ENCODE data around the gene TTC21A.

Gene TTC21A

DNA sequence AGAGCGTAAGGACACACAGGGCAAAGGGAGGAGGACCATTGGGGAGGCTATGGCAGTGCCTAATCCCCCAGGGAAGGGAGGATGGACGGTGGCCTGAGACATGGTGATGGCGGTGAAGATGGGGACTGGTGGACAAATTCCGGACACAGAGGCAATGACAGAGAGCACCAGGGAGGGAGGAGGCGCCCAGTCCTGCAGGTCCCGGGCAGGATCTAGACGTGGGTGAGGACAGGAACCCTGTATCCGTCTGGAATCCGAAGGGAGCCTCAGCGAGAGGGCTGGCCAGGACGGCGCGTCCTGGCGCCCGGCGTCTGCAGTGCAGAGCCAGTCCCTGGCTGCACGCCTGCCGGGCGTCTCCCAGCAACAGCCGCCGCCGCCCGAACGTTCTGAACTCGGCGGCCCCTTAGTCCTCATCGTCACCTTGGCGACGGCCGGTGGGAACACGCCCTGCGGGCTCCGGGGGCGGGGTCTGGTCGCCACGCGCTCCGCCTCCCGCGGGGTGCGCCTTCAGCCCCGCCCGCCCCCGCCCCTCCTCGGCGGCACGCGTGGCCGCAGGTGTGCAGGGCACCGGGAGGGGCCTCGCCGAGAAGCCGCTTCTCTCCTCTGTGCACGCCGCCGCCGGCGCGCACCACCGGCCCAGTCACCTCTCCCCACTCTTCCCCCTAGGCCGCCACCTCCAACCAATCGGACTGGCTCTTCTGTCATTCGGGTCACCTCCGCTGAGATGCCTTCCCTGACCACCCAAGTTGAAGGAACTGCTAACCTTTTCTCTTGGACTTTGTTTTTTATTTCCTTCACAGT lies 73.3 kb downstream of the TTC21A start:
- peak; percentile 67 for DNase-seq (ENCODE audit: low read depth)

DNA sequence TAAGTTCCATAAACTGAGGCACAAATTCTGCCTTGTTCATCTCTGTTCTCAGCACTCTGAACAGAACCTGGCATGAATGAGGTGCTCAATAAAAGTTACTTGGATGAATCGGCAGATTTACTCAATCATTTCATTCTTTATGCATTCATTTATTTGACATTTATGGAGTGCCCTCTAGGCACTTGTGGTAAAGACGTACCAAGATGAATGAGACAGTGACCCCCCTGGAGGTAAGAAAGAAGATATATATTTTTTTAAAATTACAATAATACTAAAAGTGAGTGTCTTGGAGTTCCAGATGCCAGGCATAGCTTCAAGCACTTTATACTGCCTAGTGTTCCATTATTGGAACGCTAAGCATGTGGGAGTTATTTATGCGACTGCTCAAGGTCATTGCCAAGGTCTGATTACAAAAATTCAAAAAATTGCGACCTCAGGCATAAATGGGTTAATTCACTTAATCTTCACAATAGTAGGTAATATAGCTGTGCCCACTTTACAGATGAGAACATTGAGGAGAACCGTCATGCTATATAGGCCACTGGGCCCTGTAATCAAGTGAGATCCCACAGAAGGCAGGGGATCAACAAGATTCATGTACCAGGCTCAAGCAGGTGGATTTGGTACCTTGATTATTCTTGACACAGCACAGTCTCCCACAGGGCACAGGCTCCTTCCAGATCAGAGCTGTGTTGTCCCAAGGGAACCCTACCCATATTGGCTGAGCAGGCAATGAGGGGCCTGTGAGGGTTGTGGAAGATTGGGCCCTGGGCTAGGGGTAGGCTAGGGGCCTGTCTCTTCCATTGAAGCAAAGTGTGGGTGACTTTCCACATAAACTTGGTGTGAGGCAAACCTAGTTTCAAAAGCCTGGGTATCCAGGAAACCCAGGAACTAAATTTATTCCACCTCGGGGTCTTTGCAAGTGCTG lies 74.2 kb downstream of the TTC21A start:
- no peak for DNase-seq (ENCODE audit: low read depth)

DNA sequence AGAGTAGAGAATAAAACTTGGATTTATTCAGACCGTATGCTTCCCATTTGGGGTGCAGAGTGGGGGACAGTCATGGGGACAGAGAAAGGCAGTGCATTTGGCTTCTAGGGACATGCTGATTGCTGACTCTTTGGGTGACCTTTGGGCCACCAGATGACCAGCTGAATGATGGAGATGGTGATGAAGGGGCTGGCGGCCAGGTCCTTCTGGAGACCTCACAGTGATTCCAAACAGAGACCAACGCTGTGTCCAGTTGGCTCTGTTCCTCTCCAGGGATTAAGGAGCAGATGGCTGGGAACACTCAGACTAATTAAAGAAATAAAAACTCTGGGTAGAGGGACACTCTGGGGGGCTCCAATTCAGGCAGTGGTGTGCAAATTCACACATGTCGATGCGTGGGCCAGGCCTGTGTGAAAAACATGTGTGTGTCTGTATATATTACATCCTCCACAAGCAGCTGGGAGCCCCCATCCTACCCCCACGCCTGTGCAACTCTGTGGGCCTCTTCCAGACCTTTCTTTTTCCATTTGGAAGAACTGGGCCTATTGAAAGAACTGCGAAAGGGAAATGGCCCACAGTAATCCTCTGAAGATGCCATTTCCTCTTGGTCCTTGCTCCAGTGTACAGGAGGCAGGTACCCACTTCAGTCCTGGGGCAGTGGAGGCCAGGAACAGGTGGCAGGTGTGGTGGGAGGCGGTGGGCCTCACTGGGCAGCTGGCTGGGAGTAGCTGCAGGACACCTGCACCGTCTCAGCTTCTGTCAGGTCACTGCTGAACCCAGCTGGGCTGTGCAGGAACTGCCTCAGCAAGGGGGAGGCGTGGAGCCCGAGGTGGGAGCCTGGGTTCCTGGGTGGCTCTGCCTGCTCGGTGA lies 76.0 kb downstream of the TTC21A start:
- no peak for DNase-seq (ENCODE audit: low read depth)

DNA sequence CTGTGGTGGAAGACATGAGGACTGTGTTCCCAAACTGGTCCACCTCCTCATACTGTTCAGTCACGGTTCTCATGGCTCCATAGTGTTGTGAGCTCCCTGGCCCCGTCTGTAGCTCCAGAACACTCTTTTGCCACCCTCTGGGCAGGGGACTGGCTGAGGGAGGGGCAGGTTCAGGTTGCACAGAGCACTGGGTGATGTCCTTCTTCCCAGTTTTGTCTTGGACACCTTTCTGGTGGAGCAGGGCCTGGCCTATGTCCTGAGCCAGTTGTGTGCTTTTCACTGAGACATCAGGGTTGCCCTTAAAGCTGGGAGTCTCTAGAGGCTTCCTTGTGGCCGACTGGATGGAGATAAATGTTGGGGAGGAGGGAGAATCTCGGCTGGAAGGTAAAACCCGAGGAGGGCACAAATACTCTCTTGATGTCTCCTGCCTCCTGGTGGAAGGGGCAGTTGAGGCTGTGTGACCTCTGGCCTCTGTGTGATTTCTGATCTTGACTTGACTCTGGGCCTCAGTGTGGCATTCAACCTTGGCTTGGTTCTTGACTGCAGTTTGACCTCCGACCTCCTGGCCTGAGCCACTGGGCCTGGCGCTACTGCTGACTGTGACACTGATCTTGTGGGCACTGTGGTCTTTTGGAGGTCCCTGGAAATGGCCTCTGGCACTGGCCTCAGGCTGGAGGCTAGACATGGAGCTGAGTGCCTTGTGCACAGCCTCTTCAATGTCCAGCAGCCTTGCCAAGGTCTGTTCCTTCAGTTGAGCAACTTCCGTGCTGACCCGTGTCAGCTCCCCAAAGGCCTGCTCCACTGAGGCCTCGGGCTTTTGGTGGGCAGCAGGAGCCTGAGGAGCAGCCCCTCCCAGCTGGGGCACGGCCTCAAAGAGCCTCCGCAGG lies 76.8 kb downstream of the TTC21A start:
- no peak for DNase-seq (ENCODE audit: low read depth)

DNA sequence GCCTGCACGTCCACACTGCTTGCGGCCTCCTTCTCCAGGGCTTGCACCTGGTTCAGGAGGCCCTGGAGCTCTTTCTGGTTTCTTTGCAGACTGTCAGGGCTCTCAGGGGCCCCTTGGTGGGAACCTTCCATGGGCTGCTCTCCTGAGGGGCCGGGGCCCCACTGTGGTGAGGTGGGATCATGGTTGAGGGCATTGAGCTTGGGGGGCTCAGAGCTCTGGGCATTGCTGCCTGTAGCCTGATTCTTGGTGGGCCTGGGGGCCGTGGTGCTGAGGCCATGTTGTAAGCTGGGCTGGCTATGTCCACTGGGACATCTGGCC lies 77.4 kb downstream of the TTC21A start:
- DNase-seq (ENCODE audit: low read depth), result no peak

DNA sequence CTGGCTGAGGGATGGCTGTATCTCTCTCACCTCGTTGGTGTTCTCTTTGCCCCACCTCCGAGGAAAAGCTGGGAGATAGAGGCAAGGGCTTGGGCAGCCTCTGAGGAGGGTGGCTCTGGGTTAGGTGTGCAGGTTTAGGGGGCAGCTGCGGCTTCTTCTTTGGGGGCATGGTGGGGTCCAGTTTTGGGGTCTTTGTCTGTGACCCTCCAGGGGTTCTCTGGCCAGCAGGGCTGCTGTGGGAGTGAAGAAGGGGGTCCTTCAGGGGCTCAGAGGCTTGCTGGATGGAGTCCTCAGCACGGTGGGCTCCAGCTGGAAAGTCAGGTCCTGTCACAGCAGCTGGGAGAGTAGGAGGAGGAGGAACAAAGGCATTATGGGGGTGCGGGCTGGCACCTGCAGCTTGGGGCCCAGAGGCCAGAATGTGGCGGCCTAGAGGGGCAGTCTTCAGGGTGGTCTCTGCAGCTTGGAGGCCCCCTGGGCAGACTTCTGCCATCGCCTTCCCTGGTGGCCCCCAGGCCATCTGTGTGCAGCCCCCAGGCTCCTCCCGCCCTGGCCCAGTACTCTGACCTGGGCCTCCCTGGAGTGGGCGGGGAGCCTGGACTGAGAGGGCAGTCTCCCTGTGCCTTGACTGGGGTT lies 78.0 kb downstream of the TTC21A start:
- DNase-seq (ENCODE audit: low read depth), result no peak

DNA sequence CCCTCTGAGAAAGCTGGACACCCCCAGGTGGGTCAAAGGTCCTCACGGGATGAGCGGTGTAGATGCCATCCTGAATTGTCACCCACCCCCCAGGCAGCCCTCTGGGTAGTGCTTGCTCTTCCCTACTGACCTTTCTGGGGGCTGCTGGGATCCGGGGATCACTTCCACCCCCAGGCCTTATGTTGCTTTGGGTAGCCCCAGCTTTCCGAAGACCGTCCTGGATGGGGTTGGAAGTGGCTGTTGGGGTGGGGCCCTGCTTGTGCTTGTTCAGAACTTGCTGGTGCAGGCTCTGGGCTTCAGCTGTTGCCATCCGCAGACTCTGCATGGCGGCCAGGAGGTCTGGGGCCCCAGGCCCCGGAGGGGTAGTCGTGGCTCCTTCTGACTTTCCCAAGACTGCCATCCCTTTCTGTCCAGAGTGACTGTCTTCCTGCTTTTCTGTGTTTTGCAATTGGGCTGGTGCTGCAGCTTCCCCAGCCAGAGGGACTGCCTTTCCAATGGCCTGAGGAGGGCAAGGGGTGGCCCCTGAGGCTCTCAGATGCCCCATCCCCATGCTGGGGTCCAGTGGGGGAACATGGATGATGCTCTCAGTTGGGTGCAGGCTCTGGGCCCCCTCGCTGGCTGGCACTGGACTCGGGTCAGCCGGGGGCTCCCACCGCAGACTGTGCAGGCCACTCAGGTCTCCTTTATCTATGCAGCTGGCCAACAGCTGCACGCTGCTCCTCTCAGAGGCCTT lies 78.6 kb downstream of the TTC21A start:
- DNase-seq (ENCODE audit: low read depth), result no peak

DNA sequence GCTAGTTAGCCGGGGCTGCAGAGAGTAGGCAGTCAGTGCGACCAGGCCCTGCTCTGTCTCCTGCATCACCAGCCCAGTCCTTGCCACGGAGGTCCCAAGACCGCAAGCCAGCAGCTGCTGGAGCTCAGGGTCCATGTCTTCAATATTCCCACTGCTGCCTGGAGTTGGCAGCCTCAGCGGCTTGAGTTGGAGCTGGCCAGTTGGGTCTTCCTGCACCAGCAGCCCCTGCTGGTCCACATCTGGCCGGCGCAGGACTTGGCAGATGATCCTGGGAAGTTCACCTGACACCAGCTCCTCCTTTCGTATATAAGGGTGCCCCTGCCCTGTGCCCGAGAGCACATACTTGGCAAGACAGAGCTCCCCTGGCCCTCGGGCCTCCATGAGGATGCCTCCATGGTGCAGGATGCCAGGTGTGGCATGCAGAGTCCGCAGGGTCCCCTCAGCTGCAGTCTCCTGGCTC lies 79.2 kb downstream of the TTC21A start:
- DNase-seq (ENCODE audit: low read depth), result no peak

DNA sequence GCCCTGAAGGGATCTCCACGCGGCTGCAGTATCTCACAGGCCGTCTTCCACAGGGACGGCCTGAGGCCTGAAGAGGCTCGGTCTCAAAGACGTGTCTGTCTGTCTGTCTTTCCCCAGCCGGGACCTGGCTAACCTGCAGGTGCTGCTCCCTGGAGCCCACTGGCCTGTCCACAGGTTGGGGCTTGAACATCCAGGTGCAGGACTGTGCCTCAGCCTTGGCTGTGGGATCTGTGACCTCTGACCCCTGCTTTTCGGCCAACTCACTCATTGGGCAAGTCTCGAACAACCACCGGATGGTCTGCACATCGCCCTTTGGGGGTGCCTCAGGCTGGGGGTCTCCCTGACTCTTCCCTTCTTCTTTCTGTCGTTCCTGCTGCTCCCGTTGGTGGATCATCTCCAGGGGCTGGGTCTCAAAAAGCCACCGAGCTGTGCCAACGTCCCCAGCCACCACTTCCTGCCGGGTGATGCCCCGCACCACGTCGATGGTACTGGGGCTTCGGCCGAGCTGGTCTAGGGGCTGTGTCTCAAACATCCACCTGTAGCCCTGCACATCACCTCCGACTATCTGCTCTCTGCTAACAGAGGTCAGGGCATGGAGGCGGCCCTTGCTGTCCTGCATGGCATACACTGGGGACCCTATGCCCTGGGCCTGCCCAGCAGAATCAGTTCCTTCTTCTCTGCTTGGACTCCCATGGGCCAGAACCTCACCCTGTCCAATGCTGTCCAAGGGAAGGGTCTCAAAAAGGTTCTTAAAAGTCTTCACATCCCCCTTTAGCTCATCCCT lies 80.1 kb downstream of the TTC21A start:
- no peak for DNase-seq (ENCODE audit: low read depth)

Measured in amniotic epithelial cell (primary cell).